ENCODE results near the gene ITIH2. TPM values are rescaled to one million over a fixed set of nuclear protein-coding genes. Genes with fewer than 3 reads are reported as not detected.
"Not testable (repeated sequence)": the region's sequence is repeated elsewhere in the genome, so short reads cannot be mapped to it uniquely, and the experiment has no call there.

ITIH2 gene, protein sequence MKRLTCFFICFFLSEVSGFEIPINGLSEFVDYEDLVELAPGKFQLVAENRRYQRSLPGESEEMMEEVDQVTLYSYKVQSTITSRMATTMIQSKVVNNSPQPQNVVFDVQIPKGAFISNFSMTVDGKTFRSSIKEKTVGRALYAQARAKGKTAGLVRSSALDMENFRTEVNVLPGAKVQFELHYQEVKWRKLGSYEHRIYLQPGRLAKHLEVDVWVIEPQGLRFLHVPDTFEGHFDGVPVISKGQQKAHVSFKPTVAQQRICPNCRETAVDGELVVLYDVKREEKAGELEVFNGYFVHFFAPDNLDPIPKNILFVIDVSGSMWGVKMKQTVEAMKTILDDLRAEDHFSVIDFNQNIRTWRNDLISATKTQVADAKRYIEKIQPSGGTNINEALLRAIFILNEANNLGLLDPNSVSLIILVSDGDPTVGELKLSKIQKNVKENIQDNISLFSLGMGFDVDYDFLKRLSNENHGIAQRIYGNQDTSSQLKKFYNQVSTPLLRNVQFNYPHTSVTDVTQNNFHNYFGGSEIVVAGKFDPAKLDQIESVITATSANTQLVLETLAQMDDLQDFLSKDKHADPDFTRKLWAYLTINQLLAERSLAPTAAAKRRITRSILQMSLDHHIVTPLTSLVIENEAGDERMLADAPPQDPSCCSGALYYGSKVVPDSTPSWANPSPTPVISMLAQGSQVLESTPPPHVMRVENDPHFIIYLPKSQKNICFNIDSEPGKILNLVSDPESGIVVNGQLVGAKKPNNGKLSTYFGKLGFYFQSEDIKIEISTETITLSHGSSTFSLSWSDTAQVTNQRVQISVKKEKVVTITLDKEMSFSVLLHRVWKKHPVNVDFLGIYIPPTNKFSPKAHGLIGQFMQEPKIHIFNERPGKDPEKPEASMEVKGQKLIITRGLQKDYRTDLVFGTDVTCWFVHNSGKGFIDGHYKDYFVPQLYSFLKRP
- total RNA-seq (2014; rRNA removed; shearing (Covaris generic)): not detected in 2 replicates

DNA sequence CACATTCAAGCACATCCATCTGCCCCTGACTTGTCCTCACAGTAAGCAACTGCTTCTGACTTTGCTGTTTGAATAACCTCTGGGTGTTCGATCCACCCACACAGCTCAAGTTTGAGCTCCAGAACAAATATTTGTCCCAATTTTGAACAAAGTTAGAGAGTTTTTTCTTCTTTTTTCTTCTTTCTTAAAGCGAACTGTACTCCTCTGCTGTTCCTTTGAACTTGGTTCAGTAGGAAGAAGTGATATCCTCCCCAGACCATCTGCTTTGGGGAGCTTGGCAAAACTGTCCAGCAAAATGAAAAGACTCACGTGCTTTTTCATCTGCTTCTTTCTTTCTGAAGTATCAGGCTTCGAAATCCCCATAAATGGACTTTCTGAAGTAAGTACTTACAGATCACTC, at the start of gene ITIH2:
Gene ITIH2, plus strand, starts transcription at position 177 of the 400 bp plus-strand sequence. Its CDS starts 119 bp downstream, at position 296.
- no peak for DNase-seq
- Histone ChIP-seq H3K27me3 (no peaks in the 10 kb centered on the region), H3K36me3 (no peaks in the 10 kb centered on the region), H3K9me3 (replicated peaks) (no peaks in the 10 kb centered on the region), H3K4me1 (no peaks in the 10 kb centered on the region), H3K27ac (no peak within 1 kb of the TSS), H3K4me3 (no peak within 1 kb of the TSS)

DNA sequence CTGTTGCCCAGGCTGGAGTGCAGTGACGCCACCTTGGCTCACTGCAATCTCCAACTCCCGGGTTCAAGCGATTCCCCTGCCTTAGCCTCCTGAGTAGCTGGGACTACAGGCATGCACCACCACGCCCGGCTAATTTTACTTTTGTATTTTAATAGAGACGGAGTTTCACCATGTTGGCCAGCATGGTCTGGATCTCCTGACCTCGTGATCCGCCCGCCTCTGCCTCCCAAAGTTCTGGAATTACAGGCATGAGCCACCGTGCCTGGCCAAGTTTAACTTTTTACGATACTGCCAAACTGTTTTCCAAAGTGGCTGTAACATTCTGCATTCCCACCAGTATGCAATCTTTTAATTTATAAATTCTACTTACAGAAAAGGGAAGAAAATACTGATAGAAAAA, 46.0 kb upstream of the ITIH2 start:
- H3K36me3 ChIP-seq; H3K4me1 ChIP-seq; H3K27ac ChIP-seq; H3K4me3 ChIP-seq; DNase-seq; H3K9me3 ChIP-seq (replicated peaks); H3K27me3 ChIP-seq: not testable (repeated sequence)

DNA sequence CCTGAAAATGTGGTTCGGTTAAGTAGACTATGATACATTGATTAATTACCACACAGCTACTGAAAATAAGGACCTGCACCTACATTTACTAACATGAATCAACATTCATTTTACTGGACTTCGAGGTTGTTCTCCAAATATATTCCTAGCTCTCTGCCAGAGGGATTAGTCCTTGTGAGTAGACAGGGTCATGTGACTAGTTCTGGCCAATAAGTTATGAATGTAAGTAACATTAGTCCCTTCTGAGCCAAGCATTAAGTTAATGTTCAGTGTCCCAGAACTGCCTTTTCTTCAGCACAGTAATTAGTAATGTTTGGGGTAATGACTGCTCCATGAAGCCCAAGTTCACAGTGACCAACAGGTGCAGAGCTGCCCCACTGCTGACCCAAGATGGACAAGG, 45.6 kb upstream of the ITIH2 start:
- Histone ChIP-seq H3K27ac (no peak overlapping the region), H3K27me3 (no peaks in the 10 kb centered on the region), H3K4me3 (no peak overlapping the region), H3K9me3 (replicated peaks) (no peaks in the 10 kb centered on the region), H3K36me3 (no peaks in the 10 kb centered on the region), H3K4me1 (no peaks in the 10 kb centered on the region)
- DNase-seq: no peak

DNA sequence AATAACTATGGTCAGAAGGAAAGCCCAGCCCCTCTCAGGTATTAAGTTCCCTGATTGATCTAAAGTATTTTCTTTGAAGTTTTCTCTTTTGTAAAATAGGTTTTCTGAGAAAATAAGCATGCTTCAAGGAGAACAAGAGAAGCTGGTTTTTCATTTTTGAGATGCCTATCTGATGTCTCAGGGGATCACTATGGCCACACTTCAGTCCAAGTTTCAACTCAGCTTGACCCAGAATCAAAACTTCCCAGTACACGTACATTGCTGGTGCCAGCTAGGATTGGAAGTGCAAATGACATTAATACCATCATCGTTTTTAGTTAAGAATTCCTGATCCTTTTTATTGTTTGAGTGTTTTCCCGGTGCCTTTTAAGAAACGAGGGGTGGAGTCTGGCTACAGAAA, 43.6 kb upstream of the ITIH2 start:
- no peaks in the 10 kb centered on the region for H3K4me1 ChIP-seq
- H3K27ac ChIP-seq: no peak overlapping the region
- H3K27me3 ChIP-seq: no peaks in the 10 kb centered on the region
- no peak for DNase-seq
- no peaks in the 10 kb centered on the region for H3K36me3 ChIP-seq
- no peak overlapping the region for H3K4me3 ChIP-seq
- no peaks in the 10 kb centered on the region for H3K9me3 ChIP-seq (replicated peaks)

DNA sequence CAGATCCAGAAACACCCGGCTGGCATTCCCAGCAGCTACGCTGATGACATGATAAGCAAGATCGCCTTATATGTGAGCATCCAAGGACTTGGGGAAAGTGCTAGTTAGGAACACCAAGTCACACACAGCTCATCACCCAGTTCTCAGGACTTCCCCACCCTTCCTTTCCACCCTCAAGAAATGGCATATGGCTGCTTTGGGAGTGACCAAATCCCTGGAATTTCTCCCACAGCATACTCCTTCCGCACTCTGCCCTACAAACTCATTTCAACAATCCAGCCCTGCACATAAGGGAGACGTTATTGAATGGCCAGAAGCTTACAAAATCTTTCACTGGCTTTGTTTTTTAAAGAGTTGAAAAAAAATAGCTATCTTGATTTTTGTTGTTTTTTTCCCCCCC, 40.6 kb upstream of the ITIH2 start:
- H3K27me3 ChIP-seq: no peaks in the 10 kb centered on the region
- H3K4me3 ChIP-seq: no peak overlapping the region
- H3K9me3 ChIP-seq (replicated peaks): no peaks in the 10 kb centered on the region
- no peak for DNase-seq
- no peaks in the 10 kb centered on the region for H3K4me1 ChIP-seq
- no peaks in the 10 kb centered on the region for H3K36me3 ChIP-seq
- H3K27ac ChIP-seq: no peak overlapping the region

DNA sequence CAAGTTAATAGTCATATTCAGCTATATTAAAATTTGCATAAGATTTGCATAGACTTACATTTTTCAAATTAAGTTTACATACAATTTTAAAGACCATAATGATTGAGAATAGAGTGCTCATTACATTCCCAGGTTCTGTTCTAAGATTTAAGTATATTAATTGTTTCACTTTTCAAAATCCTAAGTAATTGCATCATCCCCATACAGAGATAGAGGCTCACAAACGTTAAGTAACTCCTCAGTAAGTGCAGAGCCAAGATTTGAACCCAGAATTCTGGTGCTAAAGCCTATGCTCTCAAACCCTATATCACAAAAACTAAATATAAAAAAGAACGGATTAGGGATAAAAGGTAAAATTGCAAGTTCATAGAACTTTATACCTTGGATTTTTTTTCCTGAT, 38.4 kb upstream of the ITIH2 start:
- Histone ChIP-seq H3K9me3 (replicated peaks) (no peaks in the 10 kb centered on the region), H3K4me1 (no peaks in the 10 kb centered on the region), H3K27me3 (no peaks in the 10 kb centered on the region), H3K27ac (no peak overlapping the region), H3K4me3 (no peak overlapping the region), H3K36me3 (no peaks in the 10 kb centered on the region)
- DNase-seq: no peak

DNA sequence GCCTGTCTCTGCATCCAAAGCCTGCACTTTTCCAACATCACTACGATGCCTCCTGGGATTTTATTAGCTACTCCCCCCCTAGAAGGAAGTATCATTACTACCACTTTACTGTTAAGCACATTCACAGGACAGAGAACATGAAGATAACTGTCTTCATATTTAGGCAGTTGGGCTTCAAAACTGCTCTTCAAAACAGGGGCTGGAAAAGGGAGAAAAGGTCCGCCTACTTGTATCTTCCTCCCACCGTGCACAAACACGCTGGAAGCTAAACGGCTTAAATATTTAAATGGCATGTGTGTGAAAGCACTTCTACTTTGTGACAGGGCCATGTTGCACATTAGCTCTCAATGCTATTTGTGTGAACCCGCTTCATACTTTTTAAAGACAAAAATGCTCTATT, 37.3 kb upstream of the ITIH2 start:
- H3K4me1 ChIP-seq: no peaks in the 10 kb centered on the region
- H3K27ac ChIP-seq: no peak overlapping the region
- peak overlapping the region; percentile 45; the same call in 1 of the 2 replicates for H3K4me3 ChIP-seq
- H3K9me3 ChIP-seq (replicated peaks): no peaks in the 10 kb centered on the region
- no peak for DNase-seq
- no peaks in the 10 kb centered on the region for H3K27me3 ChIP-seq
- H3K36me3 ChIP-seq: no peaks in the 10 kb centered on the region

DNA sequence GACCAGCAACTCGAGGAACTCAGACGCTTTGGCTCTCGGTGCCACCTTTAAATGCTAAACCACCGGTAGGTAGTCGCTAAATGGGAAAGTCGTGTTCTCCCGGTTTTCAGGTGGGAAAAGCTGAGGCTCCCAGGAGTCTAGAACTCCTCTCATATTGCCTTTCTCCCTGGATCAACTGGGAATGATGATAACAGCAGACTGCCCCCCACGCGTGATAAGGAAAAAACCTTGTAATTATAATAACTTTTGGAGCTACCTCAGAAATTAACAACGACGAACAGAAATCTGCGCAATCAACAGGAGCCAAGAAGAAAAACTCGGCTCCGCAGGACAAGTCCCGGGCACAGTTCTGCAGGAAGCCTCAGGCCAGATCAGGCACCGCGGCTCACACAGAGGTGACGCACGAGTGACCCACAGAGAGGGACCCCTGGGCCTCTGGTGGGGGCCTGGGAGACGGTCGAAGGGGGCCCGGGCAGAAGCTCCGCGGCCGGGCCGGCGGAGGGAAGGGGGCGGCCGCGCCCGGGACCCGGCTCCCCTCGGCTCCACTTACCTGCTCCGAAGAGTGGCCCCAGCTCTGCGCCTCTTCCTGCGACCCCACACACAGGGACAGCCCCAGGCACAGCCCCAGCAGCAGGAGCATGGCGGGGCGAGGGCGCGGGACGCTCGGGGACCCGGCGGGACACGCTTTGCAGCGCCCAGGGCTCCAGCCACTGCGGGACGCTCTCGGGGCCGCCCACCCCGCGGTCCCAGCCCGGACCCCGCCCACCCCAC, 36.7 kb upstream of the ITIH2 start, which contains the start of gene ITIH5:
Gene ITIH5, minus strand, starts transcription at position 714 of the 771 bp plus-strand sequence. Its CDS starts 74 bp downstream, at position 640.
- Histone ChIP-seq H3K27me3 (no peaks in the 10 kb centered on the region), H3K4me1 (no peaks in the 10 kb centered on the region)

DNA sequence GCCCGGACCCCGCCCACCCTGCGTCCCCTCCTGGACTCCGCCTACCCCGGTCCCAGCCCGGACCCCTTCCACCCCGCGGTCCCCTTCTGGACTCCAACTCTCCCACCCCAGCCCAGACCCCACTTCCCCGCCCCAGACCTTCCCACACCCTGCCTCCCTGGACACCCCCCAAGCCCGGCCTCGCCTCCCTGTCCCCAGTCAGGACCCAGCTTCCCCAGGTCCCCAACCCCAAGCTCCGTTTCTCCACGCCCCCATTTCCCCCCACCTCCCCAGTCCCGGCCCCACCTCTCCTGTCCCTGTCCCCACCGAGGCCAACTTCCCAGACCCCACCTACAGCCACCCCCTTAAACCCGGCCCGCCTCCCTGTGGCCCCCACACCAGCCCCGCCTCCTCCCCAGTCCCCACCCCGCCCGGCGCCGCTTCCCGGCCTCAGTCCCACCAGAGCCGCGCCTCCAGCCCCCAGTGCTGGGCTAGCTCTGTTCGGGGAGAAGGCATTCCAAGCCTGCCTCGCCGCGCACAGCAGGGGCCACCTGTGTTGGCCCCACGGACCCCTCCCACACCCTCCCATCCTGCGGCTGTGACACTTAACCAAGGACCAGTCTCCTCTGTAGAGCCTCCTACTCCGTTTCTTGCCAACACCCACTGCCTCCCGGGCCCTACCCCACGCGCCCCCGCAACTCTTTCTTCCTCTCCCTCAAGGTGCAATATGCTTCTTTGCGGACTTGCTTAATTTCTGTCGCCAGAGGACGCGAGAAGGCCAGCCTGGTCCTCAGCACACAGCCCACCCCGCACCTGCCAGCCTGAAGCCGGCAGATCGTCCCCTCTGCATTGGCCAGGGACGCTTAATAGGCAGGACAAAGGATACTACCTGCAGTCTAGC, 35.6 kb upstream of the ITIH2 start:
- no peaks in the 10 kb centered on the region for H3K27me3 ChIP-seq
- H3K36me3 ChIP-seq: no peaks in the 10 kb centered on the region
- H3K27ac ChIP-seq: no peak overlapping the region
- no peaks in the 10 kb centered on the region for H3K9me3 ChIP-seq (replicated peaks)
- H3K4me1 ChIP-seq: no peaks in the 10 kb centered on the region; the same call in 1 of the 2 replicates
- DNase-seq: no peak
- H3K4me3 ChIP-seq: no peak overlapping the region

More for the DNA sequence above, 36.7 kb upstream of the ITIH2 start, which contains the start of gene ITIH5:
- no peak for DNase-seq
- peak within 1 kb of the TSS; percentile 45 for H3K4me3 ChIP-seq
- H3K27ac ChIP-seq: no peak within 1 kb of the TSS
- H3K36me3 ChIP-seq: no peaks in the 10 kb centered on the region
- no peaks in the 10 kb centered on the region for H3K9me3 ChIP-seq (replicated peaks)

DNA sequence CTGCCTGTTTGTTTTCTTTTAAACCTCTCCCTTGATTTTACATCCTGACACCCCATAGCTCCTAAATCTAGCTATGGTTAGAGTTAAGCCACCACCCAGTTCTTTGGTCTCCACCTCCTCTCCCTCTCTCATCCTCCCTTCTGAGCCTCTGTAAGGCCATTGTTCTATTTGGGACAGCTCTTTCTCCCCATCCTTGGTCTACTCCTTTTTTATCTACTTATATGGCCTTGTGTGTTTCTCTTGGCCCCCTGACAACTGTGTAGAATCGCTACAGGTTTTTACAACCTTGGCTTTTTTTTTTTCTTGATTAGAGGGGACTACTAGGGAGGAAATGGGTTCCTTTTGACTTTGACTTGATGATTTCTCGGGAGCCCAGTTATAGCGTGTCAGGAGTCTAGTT, 33.0 kb upstream of the ITIH2 start:
- Histone ChIP-seq H3K9me3 (replicated peaks) (no peaks in the 10 kb centered on the region), H3K36me3 (no peaks in the 10 kb centered on the region), H3K27me3 (no peaks in the 10 kb centered on the region), H3K27ac (no peak overlapping the region), H3K4me3 (no peak overlapping the region), H3K4me1 (no peaks in the 10 kb centered on the region; the same call in 1 of the 2 replicates)
- DNase-seq: no peak

DNA sequence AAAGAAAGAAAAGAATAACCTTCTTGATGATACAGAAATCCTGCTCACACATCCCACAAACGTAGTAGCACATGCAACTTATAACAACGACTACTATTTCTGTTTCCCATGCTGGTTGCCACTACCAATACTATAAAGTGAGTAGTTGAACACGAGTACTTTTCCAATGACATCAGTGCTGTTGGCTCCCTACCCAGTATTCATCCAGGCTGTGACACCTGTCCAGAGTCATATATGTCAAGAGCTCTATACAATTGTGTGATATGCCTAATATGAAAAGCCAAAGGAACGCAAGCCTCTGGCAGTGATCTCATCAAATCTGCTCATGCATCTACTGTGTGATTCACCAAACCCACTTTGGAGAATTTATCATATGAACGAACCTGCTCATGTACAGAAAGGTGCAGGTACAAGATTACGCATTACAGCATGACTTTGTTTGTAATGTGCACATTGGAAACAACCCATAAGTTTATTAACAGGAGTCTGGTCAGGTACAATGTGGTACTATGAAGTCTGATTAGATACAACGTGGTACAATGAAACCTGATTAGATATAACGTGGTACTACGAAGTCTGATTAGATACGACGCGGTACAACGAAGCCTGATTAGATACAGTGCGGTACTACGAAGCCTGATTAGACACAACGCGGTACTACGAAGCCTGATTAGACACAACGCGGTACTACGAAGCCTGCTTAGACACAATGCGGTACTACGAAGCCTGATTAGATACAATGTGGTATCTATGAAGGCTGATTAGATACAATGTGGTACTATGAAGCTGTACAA, 30.6 kb upstream of the ITIH2 start:
- Histone ChIP-seq H3K4me1 (no peaks in the 10 kb centered on the region; the same call in 1 of the 2 replicates), H3K27ac (peak overlapping the region; percentile 41; the same call in 1 of the 2 replicates), H3K27me3 (no peaks in the 10 kb centered on the region), H3K9me3 (replicated peaks) (no peaks in the 10 kb centered on the region), H3K4me3 (no peak overlapping the region), H3K36me3 (no peaks in the 10 kb centered on the region)
- peak; percentile 63 to 74 for DNase-seq

DNA sequence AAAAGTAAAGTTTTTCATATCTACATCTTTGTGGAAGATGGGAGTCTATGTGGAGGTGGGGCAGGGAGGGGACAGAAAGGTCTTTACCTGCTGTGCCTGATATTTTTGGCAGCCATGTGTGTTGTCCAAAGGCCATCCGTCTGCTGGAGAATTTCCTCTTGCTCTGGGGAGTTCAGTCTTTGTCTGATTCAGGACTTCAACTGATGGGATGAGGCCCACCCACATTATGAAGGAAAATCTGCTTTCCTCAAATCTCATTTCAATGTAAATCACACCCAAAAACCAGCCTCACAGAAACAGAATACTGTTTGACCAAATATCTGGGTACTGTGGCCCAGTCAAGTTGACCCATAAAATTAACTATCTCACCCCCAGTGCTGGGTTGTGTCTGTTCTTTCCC, 23.9 kb upstream of the ITIH2 start:
- H3K27ac ChIP-seq: no peak overlapping the region
- no peaks in the 10 kb centered on the region for H3K27me3 ChIP-seq
- H3K4me3 ChIP-seq: no peak overlapping the region
- no peaks in the 10 kb centered on the region for H3K4me1 ChIP-seq
- DNase-seq: no peak
- no peaks in the 10 kb centered on the region for H3K36me3 ChIP-seq
- H3K9me3 ChIP-seq (replicated peaks): no peaks in the 10 kb centered on the region

DNA sequence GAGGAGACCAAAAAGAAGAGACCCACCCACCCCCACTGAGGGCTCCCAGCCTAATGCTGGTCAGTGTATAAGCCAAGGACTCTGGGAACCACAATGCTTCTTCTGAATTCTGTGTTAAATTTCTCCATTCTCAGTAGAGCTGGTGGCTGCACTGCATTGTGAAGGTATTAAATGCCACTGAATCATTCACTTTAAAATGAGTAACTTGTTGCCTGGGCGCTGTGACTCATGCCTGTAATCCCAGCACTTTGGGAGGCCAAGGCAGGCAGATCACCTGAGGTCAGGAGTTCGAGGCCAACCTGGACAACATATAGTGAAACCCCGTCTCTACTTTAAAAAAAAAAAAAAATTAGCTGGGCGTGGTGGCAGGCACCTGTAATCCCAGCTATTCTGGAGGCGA, 23.0 kb upstream of the ITIH2 start:
- H3K4me1 ChIP-seq; H3K36me3 ChIP-seq; H3K27me3 ChIP-seq; H3K27ac ChIP-seq; DNase-seq; H3K9me3 ChIP-seq (replicated peaks); H3K4me3 ChIP-seq: not testable (repeated sequence)

Measured in SJCRH30 (cell line).